ENCODE measurements around the gene PFN1. TPM values are rescaled to one million over a fixed set of nuclear protein-coding genes. Genes with fewer than 3 reads are reported as not detected.
A peak's percentile ranks its signal among the peaks of the same experiment; 100 is the strongest.

The PFN1 gene
- total and polyA plus RNA-seq, 9 of the 15 experiments (the other 6 are each of a cell fraction or from before 2014, with no cell fraction given) = 60.5 to 1,479 (median 456) TPM

- no TSS peak for BruUV-seq (replicated peaks)
- CTCF ChIA-PET (ENCODE audit: low intra/inter-chr PET ratio) = no interaction called here
- Histone ChIP-seq H3K9me3 (replicated peaks; ENCODE audit: control insufficient read depth, insufficient read depth, low read depth, low read length) (no peaks in the 10 kb centered on the region), H3K9ac (ENCODE audit: insufficient read depth in 1 of 2, low read depth in 2 of 2, low read length in 2 of 2) (peak overlapping the region; percentile 89 to 94; a peak in 3 of 4 replicates), H2AFZ (ENCODE audit: low read depth, low read length) (no peak overlapping the region), H3K27me3 (ENCODE audit: control insufficient read depth in 2 of 2, insufficient read depth in 2 of 2, low read length in 2 of 2) (no peaks in the 10 kb centered on the region), H3K9me1 (ENCODE audit: control insufficient read depth, insufficient read depth, low read length) (no peaks in the 10 kb centered on the region), H3K79me2 (ENCODE audit: control insufficient read depth, insufficient read depth, low read length) (peaks cover 26% of the 10 kb centered on the region), H3K36me3 (ENCODE audit: control insufficient read depth, insufficient read depth, low read length) (peaks cover 58% of the 10 kb centered on the region; the same call in 2 of the 3 replicates), H3K27ac (ENCODE audit: extremely low read depth, low read depth, low read length) (peak overlapping the region; percentile 95; the same call in 2 of the 3 replicates), H3K4me1 (replicated peaks in 1 of 2; ENCODE audit: control insufficient read depth in 2 of 2, insufficient read depth in 2 of 2, low read length in 2 of 2) (peaks cover 23 to 26% of the 10 kb centered on the region in 2 experiments), H4K20me1 (replicated peaks; ENCODE audit: control insufficient read depth, insufficient read depth, low read length) (no peaks in the 10 kb centered on the region), H3K4me2 (ENCODE audit: insufficient read depth, low read length) (peak overlapping the region; percentile 89), H3K4me3 (no peak overlapping the region)
- intact Hi-C loops (cut with micrococcal nuclease) (loop anchor here (10.0 kb wide), 1 partner anchor 64 kb away; the partner anchor contains the start of gene CHRNE), in situ Hi-C loops (cut with MboI) (no loop called here)
- DNase-seq (ENCODE audit: extremely low read depth in 1 of 4, low spot score in 3 of 4) (peak in 1 of 4 experiments; percentile 45), ATAC-seq (no peak), FAIRE-seq (no peak)
- WGBS (ENCODE audit: insufficient coverage, low coverage, missing lambda C conversion rate) = 96% methylated on average over 4 of the region's 15 CpGs
- POLR2A ChIA-PET = interaction anchor here (0.6 to 1.4 kb wide), 5 partner anchors 10 to 864 kb away, joined by 3 to 8 read pairs (median 6); partner anchors contain the start of gene CAMTA2
- TF ChIP-seq NFATC3 (IDR thresholded peaks at IDR 0.05) (peak; percentile 86), MGA (IDR thresholded peaks at IDR 0.05) (peak; percentile 21; the same call in 1 of the 2 replicates), ATF3 (IDR thresholded peaks at IDR 0.05) (peak; percentile 92), ATF3 (CRISPR knock-in tag; conservative IDR thresholded peaks at IDR 0.05) (no peak), IRF9 (tag; IDR thresholded peaks at IDR 0.05) (peak; percentile 56), FOS (IDR thresholded peaks at IDR 0.05; ENCODE audit: extremely low read depth, insufficient read length) (peak; percentile 19)
Measured at GRCh38 chr17:4969047-4969550, 20.8 kb upstream of the PFN1 start.
